Measurements from ENCODE around the gene PLCG1. TPM values are rescaled to one million over a fixed set of nuclear protein-coding genes. Genes with fewer than 3 reads are reported as not detected.

Gene PLCG1
- total and polyA plus RNA-seq, 2 of the 8 experiments (the other 6 are each of a cell fraction or from before 2014, with no cell fraction given): 103 to 154 TPM

DNA sequence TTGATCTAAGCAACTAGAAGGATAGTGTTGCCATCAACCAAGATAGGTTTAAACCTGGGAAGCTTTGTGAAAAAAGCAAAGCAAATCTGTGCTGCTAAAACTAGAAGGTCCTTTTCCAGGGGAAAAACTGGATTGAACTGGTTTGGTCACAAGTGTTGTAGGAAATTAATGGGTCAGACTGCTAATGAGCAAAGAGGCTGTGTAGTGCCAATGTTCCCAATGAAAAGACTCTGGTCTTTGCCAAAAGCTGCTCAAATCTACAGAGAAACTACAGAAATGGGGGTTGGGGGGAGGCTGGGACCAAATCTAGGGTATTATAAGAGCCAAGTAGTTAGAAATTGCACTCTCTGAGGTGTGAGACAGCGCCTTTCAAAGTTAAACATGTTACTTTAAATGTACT is 85.0 kb downstream of the PLCG1 start (continued):
- TF ChIP-seq, protein P1, sequence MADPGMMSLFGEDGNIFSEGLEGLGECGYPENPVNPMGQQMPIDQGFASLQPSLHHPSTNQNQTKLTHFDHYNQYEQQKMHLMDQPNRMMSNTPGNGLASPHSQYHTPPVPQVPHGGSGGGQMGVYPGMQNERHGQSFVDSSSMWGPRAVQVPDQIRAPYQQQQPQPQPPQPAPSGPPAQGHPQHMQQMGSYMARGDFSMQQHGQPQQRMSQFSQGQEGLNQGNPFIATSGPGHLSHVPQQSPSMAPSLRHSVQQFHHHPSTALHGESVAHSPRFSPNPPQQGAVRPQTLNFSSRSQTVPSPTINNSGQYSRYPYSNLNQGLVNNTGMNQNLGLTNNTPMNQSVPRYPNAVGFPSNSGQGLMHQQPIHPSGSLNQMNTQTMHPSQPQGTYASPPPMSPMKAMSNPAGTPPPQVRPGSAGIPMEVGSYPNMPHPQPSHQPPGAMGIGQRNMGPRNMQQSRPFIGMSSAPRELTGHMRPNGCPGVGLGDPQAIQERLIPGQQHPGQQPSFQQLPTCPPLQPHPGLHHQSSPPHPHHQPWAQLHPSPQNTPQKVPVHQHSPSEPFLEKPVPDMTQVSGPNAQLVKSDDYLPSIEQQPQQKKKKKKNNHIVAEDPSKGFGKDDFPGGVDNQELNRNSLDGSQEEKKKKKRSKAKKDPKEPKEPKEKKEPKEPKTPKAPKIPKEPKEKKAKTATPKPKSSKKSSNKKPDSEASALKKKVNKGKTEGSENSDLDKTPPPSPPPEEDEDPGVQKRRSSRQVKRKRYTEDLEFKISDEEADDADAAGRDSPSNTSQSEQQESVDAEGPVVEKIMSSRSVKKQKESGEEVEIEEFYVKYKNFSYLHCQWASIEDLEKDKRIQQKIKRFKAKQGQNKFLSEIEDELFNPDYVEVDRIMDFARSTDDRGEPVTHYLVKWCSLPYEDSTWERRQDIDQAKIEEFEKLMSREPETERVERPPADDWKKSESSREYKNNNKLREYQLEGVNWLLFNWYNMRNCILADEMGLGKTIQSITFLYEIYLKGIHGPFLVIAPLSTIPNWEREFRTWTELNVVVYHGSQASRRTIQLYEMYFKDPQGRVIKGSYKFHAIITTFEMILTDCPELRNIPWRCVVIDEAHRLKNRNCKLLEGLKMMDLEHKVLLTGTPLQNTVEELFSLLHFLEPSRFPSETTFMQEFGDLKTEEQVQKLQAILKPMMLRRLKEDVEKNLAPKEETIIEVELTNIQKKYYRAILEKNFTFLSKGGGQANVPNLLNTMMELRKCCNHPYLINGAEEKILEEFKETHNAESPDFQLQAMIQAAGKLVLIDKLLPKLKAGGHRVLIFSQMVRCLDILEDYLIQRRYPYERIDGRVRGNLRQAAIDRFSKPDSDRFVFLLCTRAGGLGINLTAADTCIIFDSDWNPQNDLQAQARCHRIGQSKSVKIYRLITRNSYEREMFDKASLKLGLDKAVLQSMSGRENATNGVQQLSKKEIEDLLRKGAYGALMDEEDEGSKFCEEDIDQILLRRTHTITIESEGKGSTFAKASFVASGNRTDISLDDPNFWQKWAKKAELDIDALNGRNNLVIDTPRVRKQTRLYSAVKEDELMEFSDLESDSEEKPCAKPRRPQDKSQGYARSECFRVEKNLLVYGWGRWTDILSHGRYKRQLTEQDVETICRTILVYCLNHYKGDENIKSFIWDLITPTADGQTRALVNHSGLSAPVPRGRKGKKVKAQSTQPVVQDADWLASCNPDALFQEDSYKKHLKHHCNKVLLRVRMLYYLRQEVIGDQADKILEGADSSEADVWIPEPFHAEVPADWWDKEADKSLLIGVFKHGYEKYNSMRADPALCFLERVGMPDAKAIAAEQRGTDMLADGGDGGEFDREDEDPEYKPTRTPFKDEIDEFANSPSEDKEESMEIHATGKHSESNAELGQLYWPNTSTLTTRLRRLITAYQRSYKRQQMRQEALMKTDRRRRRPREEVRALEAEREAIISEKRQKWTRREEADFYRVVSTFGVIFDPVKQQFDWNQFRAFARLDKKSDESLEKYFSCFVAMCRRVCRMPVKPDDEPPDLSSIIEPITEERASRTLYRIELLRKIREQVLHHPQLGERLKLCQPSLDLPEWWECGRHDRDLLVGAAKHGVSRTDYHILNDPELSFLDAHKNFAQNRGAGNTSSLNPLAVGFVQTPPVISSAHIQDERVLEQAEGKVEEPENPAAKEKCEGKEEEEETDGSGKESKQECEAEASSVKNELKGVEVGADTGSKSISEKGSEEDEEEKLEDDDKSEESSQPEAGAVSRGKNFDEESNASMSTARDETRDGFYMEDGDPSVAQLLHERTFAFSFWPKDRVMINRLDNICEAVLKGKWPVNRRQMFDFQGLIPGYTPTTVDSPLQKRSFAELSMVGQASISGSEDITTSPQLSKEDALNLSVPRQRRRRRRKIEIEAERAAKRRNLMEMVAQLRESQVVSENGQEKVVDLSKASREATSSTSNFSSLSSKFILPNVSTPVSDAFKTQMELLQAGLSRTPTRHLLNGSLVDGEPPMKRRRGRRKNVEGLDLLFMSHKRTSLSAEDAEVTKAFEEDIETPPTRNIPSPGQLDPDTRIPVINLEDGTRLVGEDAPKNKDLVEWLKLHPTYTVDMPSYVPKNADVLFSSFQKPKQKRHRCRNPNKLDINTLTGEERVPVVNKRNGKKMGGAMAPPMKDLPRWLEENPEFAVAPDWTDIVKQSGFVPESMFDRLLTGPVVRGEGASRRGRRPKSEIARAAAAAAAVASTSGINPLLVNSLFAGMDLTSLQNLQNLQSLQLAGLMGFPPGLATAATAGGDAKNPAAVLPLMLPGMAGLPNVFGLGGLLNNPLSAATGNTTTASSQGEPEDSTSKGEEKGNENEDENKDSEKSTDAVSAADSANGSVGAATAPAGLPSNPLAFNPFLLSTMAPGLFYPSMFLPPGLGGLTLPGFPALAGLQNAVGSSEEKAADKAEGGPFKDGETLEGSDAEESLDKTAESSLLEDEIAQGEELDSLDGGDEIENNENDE (IDR thresholded peaks at IDR 0.05; ENCODE audit: insufficient replicate concordance, low read length): no peak
- TF ChIP-seq POLR2A (IDR thresholded peaks at IDR 0.05; ENCODE audit: control extremely low read depth in 1 of 2, low read depth in 2 of 2, low read length in 2 of 2) (no peak), SAP30 (IDR thresholded peaks at IDR 0.05; ENCODE audit: insufficient read depth, insufficient replicate concordance, low read length) (no peak), NRF1 (IDR thresholded peaks at IDR 0.05; ENCODE audit: low read depth, low read length) (no peak), SP2 (IDR thresholded peaks at IDR 0.05; ENCODE audit: low read length) (no peak), RBBP5 (IDR thresholded peaks at IDR 0.05; ENCODE audit: borderline replicate concordance, low read depth, low read length) (no peak)
- TF ChIP-seq, protein P2, sequence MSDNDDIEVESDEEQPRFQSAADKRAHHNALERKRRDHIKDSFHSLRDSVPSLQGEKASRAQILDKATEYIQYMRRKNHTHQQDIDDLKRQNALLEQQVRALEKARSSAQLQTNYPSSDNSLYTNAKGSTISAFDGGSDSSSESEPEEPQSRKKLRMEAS (IDR thresholded peaks at IDR 0.05): no peak
